Lower leg skin (tissue), 3 donors: ENCODE measurements around the gene VDAC1.

Experiments used
- CTCF ChIP-seq, 3 donors: fragments of 450-650 bp; IDR thresholded peaks; one replicate each; pipeline ENCODE4 v1.5.1; 2016; ENCODE audit warnings: antibody characterized with exemption in 3 of 3, mild to moderate bottlenecking in 3 of 3, moderate library complexity in 2 of 3
- POLR2A ChIP-seq, 2 donors: fragments of 450-650 bp; IDR thresholded peaks; one replicate each; pipeline ENCODE4 v1.6.1; 2016 to 2017; ENCODE audit warnings: antibody characterized with exemption in 2 of 2, mild to moderate bottlenecking in 1 of 2, moderate library complexity in 1 of 2

GRCh38 chr5:133974142-133974541 is 30.6 kb downstream of the VDAC1 start:
- TF ChIP-seq POLR2A (IDR thresholded peaks at IDR 0.05) (no peak), CTCF (IDR thresholded peaks at IDR 0.05) (no peak)
